Natural killer cell treated with Interleukin-12 subunit alpha and Interleukin-12 subunit beta and Interleukin-15 and Interleukin-18, amount 100 ng/mL, for 72 hours (primary cell): Measurements from ENCODE around the gene RAD50. TPM values are rescaled to one million over a fixed set of nuclear protein-coding genes. Genes with fewer than 3 reads are reported as not detected.
"Not testable (repeated sequence)": the region's sequence is repeated elsewhere in the genome, so short reads cannot be mapped to it uniquely, and the experiment has no call there.

Source experiments
- ATAC-seq, 2 donors: fragments of 150-1000 bp; cut with Tn5 transposase in 1 of 2; sonication (Bioruptor Pico), chemical (Tn5 transposase) in 1 of 2; 2 replicates each; pipeline ENCODE4 v1.10.0; 2021
- DNase-seq: peaks from one replicate; pipeline ENCODE4 v3.0.0; 2022; ENCODE audit warnings: low spot score
- H3K27ac Mint-ChIP-seq, 2 donors: 1 replicate in 1 of 2; 2 replicates in 1 of 2; pipeline ENCODE4 v1.8.0; 2022; ENCODE audit warnings: mixed read lengths in 2 of 2, mild to moderate bottlenecking in 1 of 2, moderate library complexity in 1 of 2
- H3K27me3 Mint-ChIP-seq, 2 donors: 1 replicate in 1 of 2; 2 replicates in 1 of 2; pipeline ENCODE4 v1.8.0; 2022; ENCODE audit warnings: mixed read lengths in 2 of 2
- H3K36me3 Mint-ChIP-seq: one replicate; pipeline ENCODE4 v1.8.0; 2022; ENCODE audit warnings: mixed read lengths
- H3K4me1 Mint-ChIP-seq, 2 donors: 1 replicate in 1 of 2; 2 replicates in 1 of 2; pipeline ENCODE4 v1.8.0; 2022; ENCODE audit warnings: low read depth in 2 of 2, mixed read lengths in 2 of 2, mild to moderate bottlenecking in 1 of 2
- H3K4me3 Mint-ChIP-seq: one replicate; pipeline ENCODE4 v1.8.0; 2022; ENCODE audit warnings: mixed read lengths
- H3K9me3 Mint-ChIP-seq: 2 replicates; pipeline ENCODE4 v1.8.0; 2022; ENCODE audit warnings: mixed read lengths
- total RNA-seq, 2 donors: library from RNA; stranded (reverse); gene quantifications; one replicate each; pipeline ENCODE4 v1.2.3, GENCODE V29; 2022

The RAD50 gene
- total RNA-seq, 2 donors from 2014 or later: 24.9 to 41.8 TPM

GRCh38 chr5:132584560-132584959 lies 27.8 kb downstream of the RAD50 start:
- not testable (repeated sequence) for ATAC-seq, H3K9me3 Mint-ChIP-seq, H3K27ac Mint-ChIP-seq, DNase-seq, H3K27me3 Mint-ChIP-seq, H3K4me1 Mint-ChIP-seq, H3K4me3 Mint-ChIP-seq
- peaks cover 26% of the 10 kb centered on the region for H3K36me3 Mint-ChIP-seq

- Mint-ChIP-seq H3K36me3 (peaks cover 26% of the 10 kb centered on the region), H3K27me3 (no peaks in the 10 kb centered on the region), H3K4me1 (peaks cover 5 to 9% of the 10 kb centered on the region in 2 donors), H3K27ac (no peak overlapping the region), H3K4me3 (no peak overlapping the region), H3K9me3 (no peaks in the 10 kb centered on the region)
- DNase-seq (no peak), ATAC-seq (no peak)
Measured at GRCh38 chr5:132586063-132586462, 29.3 kb downstream of the RAD50 start.

GRCh38 chr5:132589467-132589866 lies 32.7 kb downstream of the RAD50 start:
- Mint-ChIP-seq H3K9me3 (no peaks in the 10 kb centered on the region), H3K4me3 (no peak overlapping the region), H3K27me3 (no peaks in the 10 kb centered on the region), H3K27ac (no peak overlapping the region), H3K36me3 (peaks cover 31% of the 10 kb centered on the region), H3K4me1 (peaks cover 6 to 10% of the 10 kb centered on the region in 2 donors)
- ATAC-seq: no peak
- DNase-seq: no peak

GRCh38 chr5:132591145-132591544 lies 34.4 kb downstream of the RAD50 start:
- no peak overlapping the region for H3K4me3 Mint-ChIP-seq
- H3K36me3 Mint-ChIP-seq: peaks cover 31% of the 10 kb centered on the region
- H3K9me3 Mint-ChIP-seq: no peaks in the 10 kb centered on the region
- peaks cover 4 to 8% of the 10 kb centered on the region in 2 donors for H3K4me1 Mint-ChIP-seq
- no peak overlapping the region for H3K27ac Mint-ChIP-seq
- no peaks in the 10 kb centered on the region for H3K27me3 Mint-ChIP-seq
- ATAC-seq (no peak), DNase-seq (no peak)

GRCh38 chr5:132592521-132592920 lies 35.7 kb downstream of the RAD50 start:
- Mint-ChIP-seq H3K36me3 (peaks cover 39% of the 10 kb centered on the region), H3K4me1 (peaks cover 3 to 11% of the 10 kb centered on the region in 2 donors), H3K9me3 (no peaks in the 10 kb centered on the region), H3K27ac (no peak overlapping the region), H3K4me3 (no peak overlapping the region), H3K27me3 (no peaks in the 10 kb centered on the region)
- ATAC-seq (no peak), DNase-seq (no peak)

- H3K4me3 Mint-ChIP-seq: no peak overlapping the region
- DNase-seq (no peak), ATAC-seq (no peak)
- H3K27ac Mint-ChIP-seq: no peak overlapping the region
- no peaks in the 10 kb centered on the region for H3K9me3 Mint-ChIP-seq
- H3K4me1 Mint-ChIP-seq: peaks cover 3 to 11% of the 10 kb centered on the region in 2 donors
- H3K36me3 Mint-ChIP-seq: peaks cover 30% of the 10 kb centered on the region
- H3K27me3 Mint-ChIP-seq: no peaks in the 10 kb centered on the region
Measured at GRCh38 chr5:132594170-132594569, 37.4 kb downstream of the RAD50 start.

- DNase-seq: no peak
- Mint-ChIP-seq H3K27me3 (no peaks in the 10 kb centered on the region), H3K4me3 (no peak overlapping the region), H3K27ac (no peak overlapping the region), H3K4me1 (peaks cover 3 to 11% of the 10 kb centered on the region in 2 donors), H3K9me3 (no peaks in the 10 kb centered on the region), H3K36me3 (peaks cover 30% of the 10 kb centered on the region)
- no peak for ATAC-seq
Measured at GRCh38 chr5:132595624-132596023, 38.8 kb downstream of the RAD50 start.

- Mint-ChIP-seq H3K27ac (no peak overlapping the region), H3K4me1 (peaks cover 0 to 5% of the 10 kb centered on the region in 2 donors), H3K9me3 (no peaks in the 10 kb centered on the region), H3K27me3 (no peaks in the 10 kb centered on the region), H3K36me3 (peaks cover 32% of the 10 kb centered on the region), H3K4me3 (no peak overlapping the region)
- DNase-seq: no peak
- ATAC-seq: no peak
Measured at GRCh38 chr5:132601071-132601728, 44.4 kb downstream of the RAD50 start.

- Mint-ChIP-seq H3K9me3 (no peaks in the 10 kb centered on the region), H3K36me3 (peaks cover 30% of the 10 kb centered on the region), H3K27ac (no peak overlapping the region), H3K27me3 (no peaks in the 10 kb centered on the region), H3K4me1 (no peaks in the 10 kb centered on the region), H3K4me3 (no peak overlapping the region)
- ATAC-seq: peak in 1 of 2 donors; percentile 58
- no peak for DNase-seq
Measured at GRCh38 chr5:132607095-132607494, 50.3 kb downstream of the RAD50 start.

- no peaks in the 10 kb centered on the region for H3K27me3 Mint-ChIP-seq
Measured at GRCh38 chr5:132608107-132608506, 51.3 kb downstream of the RAD50 start.

GRCh38 chr5:132611965-132612364 lies 55.2 kb downstream of the RAD50 start:
- Mint-ChIP-seq H3K4me3 (no peak overlapping the region), H3K9me3 (no peaks in the 10 kb centered on the region), H3K27ac (no peak overlapping the region), H3K27me3 (no peaks in the 10 kb centered on the region), H3K4me1 (no peaks in the 10 kb centered on the region), H3K36me3 (peaks cover 5% of the 10 kb centered on the region)
- ATAC-seq: no peak
- no peak for DNase-seq

More at GRCh38 chr5:132608107-132608506, 51.3 kb downstream of the RAD50 start:
- Mint-ChIP-seq H3K4me1 (no peaks in the 10 kb centered on the region), H3K9me3 (no peaks in the 10 kb centered on the region), H3K4me3 (no peak overlapping the region), H3K27ac (no peak overlapping the region), H3K36me3 (peaks cover 25% of the 10 kb centered on the region)
- ATAC-seq (no peak), DNase-seq (no peak)

GRCh38 chr5:132612846-132613245 lies 56.1 kb downstream of the RAD50 start:
- Mint-ChIP-seq H3K4me1 (no peaks in the 10 kb centered on the region), H3K9me3 (no peaks in the 10 kb centered on the region), H3K36me3 (peaks cover 10% of the 10 kb centered on the region), H3K27me3 (no peaks in the 10 kb centered on the region), H3K27ac (no peak overlapping the region), H3K4me3 (no peak overlapping the region)
- no peak for ATAC-seq
- DNase-seq: no peak

- Mint-ChIP-seq H3K9me3 (no peaks in the 10 kb centered on the region), H3K36me3 (peaks cover 26% of the 10 kb centered on the region)
Measured at GRCh38 chr5:132621699-132622098, 64.9 kb downstream of the RAD50 start.

GRCh38 chr5:132622608-132623007 lies 65.8 kb downstream of the RAD50 start:
- DNase-seq (no peak), ATAC-seq (no peak)
- peaks cover 27% of the 10 kb centered on the region for H3K36me3 Mint-ChIP-seq
- H3K27me3 Mint-ChIP-seq: no peaks in the 10 kb centered on the region
- H3K9me3 Mint-ChIP-seq: no peaks in the 10 kb centered on the region
- H3K4me3 Mint-ChIP-seq: no peak overlapping the region
- peak overlapping the region in 1 of 2 donors; percentile 68 for H3K27ac Mint-ChIP-seq
- H3K4me1 Mint-ChIP-seq: peaks cover 11 to 13% of the 10 kb centered on the region in 2 donors

More at GRCh38 chr5:132621699-132622098, 64.9 kb downstream of the RAD50 start:
- no peaks in the 10 kb centered on the region for H3K27me3 Mint-ChIP-seq
- no peak overlapping the region for H3K4me3 Mint-ChIP-seq
- H3K27ac Mint-ChIP-seq: no peak overlapping the region
- DNase-seq (no peak), ATAC-seq (no peak)
- peaks cover 7 to 10% of the 10 kb centered on the region in 2 donors for H3K4me1 Mint-ChIP-seq

- ATAC-seq: no peak
- no peaks in the 10 kb centered on the region for H3K9me3 Mint-ChIP-seq
- no peaks in the 10 kb centered on the region for H3K27me3 Mint-ChIP-seq
- peaks cover 26% of the 10 kb centered on the region for H3K36me3 Mint-ChIP-seq
- H3K27ac Mint-ChIP-seq: peak overlapping the region in 1 of 2 donors; percentile 69
- H3K4me3 Mint-ChIP-seq: no peak overlapping the region
- DNase-seq: no peak
- peaks cover 25 to 41% of the 10 kb centered on the region in 2 donors for H3K4me1 Mint-ChIP-seq
Measured at GRCh38 chr5:132627470-132627869, 70.7 kb downstream of the RAD50 start.
